C1 segment of cervical spinal cord (tissue), 14 donors: ENCODE data around the gene S100A13.

Experiments
- DNase-seq, 14 donors: peaks; one replicate each; lab custom pipeline; 2025; lab: John Stamatoyannopoulos, UW

Gene S100A13

GRCh38 chr1:153572569-153573015 lies 54.7 kb downstream of the S100A13 start:
- DNase-seq, result peak in 12 of 14 donors; percentile 23 to 83 (median 62)

- DNase-seq, result no peak
Measured at GRCh38 chr1:153571706-153572105, 55.6 kb downstream of the S100A13 start.

GRCh38 chr1:153570874-153571273 lies 56.4 kb downstream of the S100A13 start:
- no peak for DNase-seq

- DNase-seq, result no peak
Measured at GRCh38 chr1:153569465-153569864, 57.8 kb downstream of the S100A13 start.
